ENCODE data around the gene CDH5.
A peak's percentile ranks its signal among the peaks of the same experiment; 100 is the strongest.
"Not testable (repeated sequence)": the region's sequence is repeated elsewhere in the genome, so short reads cannot be mapped to it uniquely, and the experiment has no call there.

The CDH5 gene, protein sequence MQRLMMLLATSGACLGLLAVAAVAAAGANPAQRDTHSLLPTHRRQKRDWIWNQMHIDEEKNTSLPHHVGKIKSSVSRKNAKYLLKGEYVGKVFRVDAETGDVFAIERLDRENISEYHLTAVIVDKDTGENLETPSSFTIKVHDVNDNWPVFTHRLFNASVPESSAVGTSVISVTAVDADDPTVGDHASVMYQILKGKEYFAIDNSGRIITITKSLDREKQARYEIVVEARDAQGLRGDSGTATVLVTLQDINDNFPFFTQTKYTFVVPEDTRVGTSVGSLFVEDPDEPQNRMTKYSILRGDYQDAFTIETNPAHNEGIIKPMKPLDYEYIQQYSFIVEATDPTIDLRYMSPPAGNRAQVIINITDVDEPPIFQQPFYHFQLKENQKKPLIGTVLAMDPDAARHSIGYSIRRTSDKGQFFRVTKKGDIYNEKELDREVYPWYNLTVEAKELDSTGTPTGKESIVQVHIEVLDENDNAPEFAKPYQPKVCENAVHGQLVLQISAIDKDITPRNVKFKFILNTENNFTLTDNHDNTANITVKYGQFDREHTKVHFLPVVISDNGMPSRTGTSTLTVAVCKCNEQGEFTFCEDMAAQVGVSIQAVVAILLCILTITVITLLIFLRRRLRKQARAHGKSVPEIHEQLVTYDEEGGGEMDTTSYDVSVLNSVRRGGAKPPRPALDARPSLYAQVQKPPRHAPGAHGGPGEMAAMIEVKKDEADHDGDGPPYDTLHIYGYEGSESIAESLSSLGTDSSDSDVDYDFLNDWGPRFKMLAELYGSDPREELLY

DNA sequence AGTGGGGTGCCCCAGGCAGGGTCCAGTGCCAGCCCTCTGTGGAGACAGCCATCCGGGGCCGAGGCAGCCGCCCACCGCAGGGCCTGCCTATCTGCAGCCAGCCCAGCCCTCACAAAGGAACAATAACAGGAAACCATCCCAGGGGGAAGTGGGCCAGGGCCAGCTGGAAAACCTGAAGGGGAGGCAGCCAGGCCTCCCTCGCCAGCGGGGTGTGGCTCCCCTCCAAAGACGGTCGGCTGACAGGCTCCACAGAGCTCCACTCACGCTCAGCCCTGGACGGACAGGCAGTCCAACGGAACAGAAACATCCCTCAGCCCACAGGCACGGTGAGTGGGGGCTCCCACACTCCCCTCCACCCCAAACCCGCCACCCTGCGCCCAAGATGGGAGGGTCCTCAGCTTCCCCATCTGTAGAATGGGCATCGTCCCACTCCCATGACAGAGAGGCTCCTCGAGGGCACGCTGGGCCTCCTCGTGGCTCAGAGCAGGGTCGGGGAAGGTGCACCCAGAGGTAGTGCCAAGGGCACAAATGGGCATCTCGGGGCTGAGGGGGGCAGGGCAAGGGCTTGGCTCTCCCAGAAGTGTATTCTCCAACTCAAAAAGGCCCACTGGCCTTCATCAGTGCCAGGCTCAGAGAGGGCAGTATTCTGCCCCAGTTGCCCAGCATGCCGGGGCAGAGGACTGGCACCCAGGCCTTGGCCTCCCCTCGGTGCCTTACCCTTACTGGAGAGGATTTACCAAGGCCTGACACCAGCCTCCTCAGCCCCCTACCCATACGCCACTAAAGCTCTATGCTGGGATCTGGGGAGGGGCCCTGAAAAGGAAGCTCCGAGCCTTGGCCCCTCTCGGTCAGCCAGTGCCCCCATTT is at the start of gene CDH5:
TSS of gene CDH5 (plus strand) at position 259 of the 867 bp plus-strand sequence. CDS start 12,647 bp downstream, outside the sequence.
- H3K4me3 ChIP-seq = no peak within 1 kb of the TSS
- TF ChIP-seq Cebpa-rat (IDR thresholded peaks at IDR 0.05) = no peak
- H3K27ac ChIP-seq = peak within 1 kb of the TSS in 4 of 11 experiments; percentile 15 to 65 (median 57); a peak in 7 of 22 replicates
- no peaks in the 10 kb centered on the region for H3K36me3 ChIP-seq
- peak within 1 kb of the TSS in 2 of 11 experiments; percentile 3 to 33; a peak in 1 of 22 replicates for H3K9ac ChIP-seq
- H3K4me1 ChIP-seq = peaks cover 51 to 94% (median 71%) of the 10 kb centered on the region in 10 experiments
- H3K9me3 ChIP-seq (replicated peaks in 1 of 11) = no peaks in the 10 kb centered on the region
- peak within 1 kb of the TSS in 7 of 11 experiments; percentile 11 to 96 (median 84); a peak in 12 of 22 replicates for H3K4me2 ChIP-seq
- H4K20me1 ChIP-seq = no peaks in the 10 kb centered on the region
- H3K27me3 ChIP-seq = no peaks in the 10 kb centered on the region

DNA sequence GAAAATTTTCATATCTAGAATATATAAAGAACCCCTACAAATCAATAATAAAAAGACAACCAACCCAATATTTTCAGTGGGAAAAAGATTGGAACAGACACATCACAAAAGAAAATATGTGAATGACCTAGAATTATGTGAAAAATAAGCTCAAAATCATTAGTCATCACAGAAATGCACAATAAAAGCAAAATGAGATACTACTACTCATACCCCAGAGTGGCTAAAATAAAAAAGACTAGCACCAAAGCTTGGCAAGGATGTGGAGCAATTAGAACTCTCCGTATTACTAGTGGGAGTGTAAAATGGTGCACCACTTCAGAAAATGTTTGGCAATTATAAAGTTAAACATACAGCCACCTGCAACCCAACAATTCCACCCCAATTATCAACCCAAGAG is 48.0 kb upstream of the CDH5 start:
- Histone ChIP-seq H3K4me1 (peaks cover 4 to 32% (median 25%) of the 10 kb centered on the region in 10 experiments), H3K9me3 (replicated peaks in 1 of 11) (no peaks in the 10 kb centered on the region), H3K27ac (no peak overlapping the region), H3K27me3 (no peaks in the 10 kb centered on the region), H3K36me3 (no peaks in the 10 kb centered on the region), H4K20me1 (no peaks in the 10 kb centered on the region), H3K4me3 (no peak overlapping the region), H3K4me2 (no peak overlapping the region), H3K9ac (no peak overlapping the region)
- no peak for TF ChIP-seq Cebpa-rat (IDR thresholded peaks at IDR 0.05)

DNA sequence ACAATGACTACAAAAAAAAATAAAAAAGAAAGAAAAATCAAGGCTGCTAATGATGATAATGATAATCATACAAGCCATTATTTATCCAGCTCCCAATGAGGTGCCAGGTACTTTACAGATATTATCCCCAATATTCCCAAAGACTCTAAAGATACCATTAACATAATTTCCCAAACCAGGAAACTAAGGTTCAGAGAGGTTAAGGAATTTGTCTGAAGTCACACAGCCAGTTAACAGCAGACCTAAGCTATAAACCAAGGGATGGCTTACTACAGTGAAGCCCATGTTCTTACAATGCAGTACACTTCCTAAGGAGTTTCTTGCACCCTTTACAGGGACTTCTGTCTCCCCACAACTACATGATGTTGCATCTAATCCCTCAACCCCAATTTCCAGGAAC is 45.7 kb upstream of the CDH5 start:
- Histone ChIP-seq H4K20me1 (no peaks in the 10 kb centered on the region), H3K4me3 (no peak overlapping the region), H3K27ac (no peak overlapping the region), H3K9me3 (replicated peaks in 1 of 11) (no peaks in the 10 kb centered on the region), H3K27me3 (no peaks in the 10 kb centered on the region), H3K4me1 (peaks cover 0 to 11% (median 8%) of the 10 kb centered on the region in 10 experiments; a peak in 13 of 20 replicates), H3K36me3 (no peaks in the 10 kb centered on the region), H3K9ac (no peak overlapping the region), H3K4me2 (no peak overlapping the region)
- TF ChIP-seq Cebpa-rat (IDR thresholded peaks at IDR 0.05) = no peak

DNA sequence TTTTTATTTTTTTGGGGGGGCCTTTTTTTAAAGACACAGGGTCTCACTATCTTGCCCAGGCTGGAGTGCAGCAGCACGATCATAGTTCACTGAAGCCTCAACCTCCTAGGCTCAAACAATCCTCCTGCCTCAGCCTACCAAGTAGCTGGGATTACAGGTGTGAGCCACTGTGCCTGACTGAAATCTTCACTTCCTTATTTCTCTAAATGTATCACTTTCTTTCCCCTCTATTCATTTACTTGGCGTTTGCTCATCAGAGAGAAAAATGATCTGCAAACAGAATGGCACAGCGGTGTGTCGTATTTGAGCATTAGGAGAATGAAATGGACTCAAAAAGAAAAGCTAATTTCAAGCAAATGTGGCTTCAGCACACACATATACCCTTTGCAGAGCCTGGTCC is 44.3 kb upstream of the CDH5 start:
- H3K4me1 ChIP-seq = peaks cover 0 to 6% (median 4%) of the 10 kb centered on the region in 10 experiments; a peak in 5 of 20 replicates
- no peaks in the 10 kb centered on the region for H3K9me3 ChIP-seq (replicated peaks in 1 of 11)
- no peak overlapping the region for H3K4me3 ChIP-seq
- no peak overlapping the region for H3K9ac ChIP-seq
- no peaks in the 10 kb centered on the region for H4K20me1 ChIP-seq
- no peak overlapping the region for H3K27ac ChIP-seq
- no peak overlapping the region for H3K4me2 ChIP-seq
- TF ChIP-seq Cebpa-rat (IDR thresholded peaks at IDR 0.05) = no peak
- H3K27me3 ChIP-seq = no peaks in the 10 kb centered on the region
- H3K36me3 ChIP-seq = no peaks in the 10 kb centered on the region

DNA sequence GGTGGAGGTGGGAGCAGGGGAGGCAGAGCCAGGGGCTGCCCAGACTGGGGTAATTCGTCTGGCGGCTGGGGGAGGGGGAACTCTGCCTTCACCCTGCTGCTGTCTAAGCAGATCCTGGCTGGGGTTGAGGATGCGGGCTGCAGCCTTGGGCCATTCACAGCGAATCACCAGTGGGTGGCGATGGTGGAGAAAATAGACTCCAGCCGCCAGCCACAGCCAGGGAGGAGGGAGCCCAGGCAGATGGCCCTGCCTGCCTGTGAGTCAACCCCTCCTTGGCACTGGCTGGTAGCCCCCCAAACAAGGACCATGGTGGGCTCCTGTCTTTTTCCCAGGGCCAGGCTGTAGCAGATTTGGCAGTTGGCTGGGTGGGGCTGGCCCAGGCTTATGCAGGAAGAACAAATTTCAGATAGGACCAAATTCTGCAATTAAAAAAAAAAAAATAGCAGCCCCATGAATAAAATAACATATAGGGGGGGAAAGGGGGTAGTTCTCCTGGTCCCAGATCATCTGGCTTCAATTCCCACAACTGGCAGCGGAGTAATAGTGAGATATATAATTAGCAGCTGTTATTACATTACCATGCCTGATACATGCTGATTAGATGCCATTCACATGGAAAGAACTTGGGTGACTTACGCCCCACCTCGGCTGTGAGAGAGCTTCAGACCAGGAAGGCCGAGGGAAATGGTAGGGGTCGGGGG is 41.5 kb upstream of the CDH5 start:
- no peak overlapping the region for H3K27ac ChIP-seq
- no peaks in the 10 kb centered on the region for H3K27me3 ChIP-seq
- H3K9ac ChIP-seq = no peak overlapping the region
- no peaks in the 10 kb centered on the region for H3K36me3 ChIP-seq
- H3K4me2 ChIP-seq = no peak overlapping the region
- no peaks in the 10 kb centered on the region for H3K9me3 ChIP-seq (replicated peaks in 1 of 11)
- peaks cover 0 to 6% (median 4%) of the 10 kb centered on the region in 10 experiments; a peak in 5 of 20 replicates for H3K4me1 ChIP-seq
- H3K4me3 ChIP-seq = no peak overlapping the region
- no peaks in the 10 kb centered on the region for H4K20me1 ChIP-seq
- no peak for TF ChIP-seq Cebpa-rat (IDR thresholded peaks at IDR 0.05)

DNA sequence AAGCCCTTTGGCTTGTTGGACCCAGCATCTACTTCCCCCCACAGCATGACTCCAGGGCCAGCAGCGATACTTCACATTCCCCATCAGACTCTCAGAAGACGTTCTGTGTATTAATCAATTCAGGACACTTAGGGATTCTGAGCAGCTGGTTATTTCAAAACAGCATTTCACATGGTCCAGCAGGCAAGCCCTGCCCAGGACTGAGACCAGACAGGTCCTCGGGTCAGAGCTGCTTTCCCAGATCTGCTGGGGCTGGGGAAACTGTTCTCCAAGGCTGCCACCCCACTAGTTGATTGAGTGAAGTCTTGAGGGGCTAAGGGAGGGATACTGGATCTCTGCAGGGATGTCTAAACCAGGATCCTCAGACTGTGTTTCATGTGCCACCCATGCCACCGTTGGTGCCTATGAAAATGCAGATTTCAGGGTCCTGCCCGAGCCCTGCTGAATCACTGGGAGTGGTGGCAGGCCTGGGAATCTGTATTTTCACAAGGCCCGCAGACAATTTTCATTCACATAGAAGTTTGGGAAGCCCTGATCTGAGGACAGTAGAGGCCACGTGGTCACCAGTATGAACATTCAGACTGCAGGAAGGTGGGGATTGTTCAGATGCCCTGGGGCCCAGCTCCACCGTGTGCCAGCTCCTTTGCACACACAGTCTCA is 40.6 kb upstream of the CDH5 start:
- no peak for TF ChIP-seq Cebpa-rat (IDR thresholded peaks at IDR 0.05)
- Histone ChIP-seq H3K36me3 (no peaks in the 10 kb centered on the region), H3K9ac (no peak overlapping the region), H3K4me1 (peaks cover 0 to 6% (median 4%) of the 10 kb centered on the region in 10 experiments; a peak in 5 of 20 replicates), H3K9me3 (replicated peaks in 1 of 11) (peaks cover 0 to 3% (median 0%) of the 10 kb centered on the region in 11 experiments; a peak in 7 of 22 replicates), H3K4me3 (no peak overlapping the region), H4K20me1 (no peaks in the 10 kb centered on the region), H3K27ac (no peak overlapping the region), H3K27me3 (no peaks in the 10 kb centered on the region), H3K4me2 (no peak overlapping the region)

DNA sequence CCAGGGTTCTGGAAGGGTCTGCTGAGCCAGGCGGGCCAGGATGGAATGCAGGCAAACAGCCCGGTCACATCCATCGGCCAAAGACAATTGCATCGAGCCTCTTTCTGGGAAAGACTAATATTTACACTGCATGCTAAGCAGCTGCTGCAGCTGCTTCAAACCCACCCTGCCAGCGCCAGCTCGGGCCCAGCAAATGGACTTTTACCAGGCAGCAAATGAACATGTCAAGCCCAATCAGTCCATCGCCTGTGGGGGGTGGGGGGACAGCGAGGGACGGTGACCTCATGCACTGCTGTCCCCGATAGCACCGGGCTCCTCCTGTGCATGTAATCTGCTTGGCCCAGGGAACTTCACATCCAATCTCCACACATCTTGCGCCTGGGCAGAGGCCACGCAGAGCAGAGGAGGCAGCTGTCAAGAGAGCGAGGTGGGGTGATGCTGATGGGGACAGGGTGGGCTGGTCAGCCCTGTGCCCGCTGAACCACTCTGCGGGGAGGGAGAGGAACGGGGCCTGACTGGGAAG is 39.4 kb upstream of the CDH5 start:
- Histone ChIP-seq H3K36me3 (no peaks in the 10 kb centered on the region), H4K20me1 (no peaks in the 10 kb centered on the region), H3K4me1 (peaks cover 0 to 6% (median 4%) of the 10 kb centered on the region in 10 experiments; a peak in 5 of 20 replicates), H3K27me3 (no peaks in the 10 kb centered on the region), H3K4me3 (no peak overlapping the region), H3K4me2 (no peak overlapping the region), H3K27ac (no peak overlapping the region), H3K9ac (no peak overlapping the region), H3K9me3 (replicated peaks in 1 of 11) (peaks cover 8 to 15% (median 12%) of the 10 kb centered on the region in 11 experiments; a peak in 18 of 22 replicates)
- no peak for TF ChIP-seq Cebpa-rat (IDR thresholded peaks at IDR 0.05)

DNA sequence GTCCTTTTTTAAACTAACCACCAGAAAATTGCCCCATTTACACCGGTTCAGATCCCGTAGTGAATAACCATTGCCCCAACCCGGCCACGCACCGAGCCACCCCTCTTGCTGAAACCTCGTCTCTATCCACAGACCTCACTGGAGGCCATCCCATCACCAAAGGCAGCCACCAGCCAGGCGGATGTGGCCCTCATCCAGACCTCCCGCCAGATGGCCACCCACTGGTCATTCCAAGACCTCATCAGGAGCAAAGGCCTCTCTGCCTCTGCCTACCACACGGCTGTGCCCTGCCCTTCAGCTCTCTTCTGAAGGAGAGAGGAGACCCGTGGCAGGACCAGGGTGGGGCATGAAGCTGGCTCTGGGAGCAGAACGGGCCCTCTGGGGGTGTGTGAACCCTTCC is 38.2 kb upstream of the CDH5 start:
- H4K20me1 ChIP-seq = no peaks in the 10 kb centered on the region
- H3K36me3 ChIP-seq = no peaks in the 10 kb centered on the region
- peaks cover 8 to 17% (median 12%) of the 10 kb centered on the region in 11 experiments; a peak in 18 of 22 replicates for H3K9me3 ChIP-seq (replicated peaks in 1 of 11)
- no peaks in the 10 kb centered on the region for H3K27me3 ChIP-seq
- H3K9ac ChIP-seq = no peak overlapping the region
- no peak overlapping the region for H3K4me3 ChIP-seq
- no peaks in the 10 kb centered on the region; a peak in 2 of 20 replicates for H3K4me1 ChIP-seq
- TF ChIP-seq Cebpa-rat (IDR thresholded peaks at IDR 0.05) = no peak
- H3K27ac ChIP-seq = no peak overlapping the region
- no peak overlapping the region for H3K4me2 ChIP-seq

DNA sequence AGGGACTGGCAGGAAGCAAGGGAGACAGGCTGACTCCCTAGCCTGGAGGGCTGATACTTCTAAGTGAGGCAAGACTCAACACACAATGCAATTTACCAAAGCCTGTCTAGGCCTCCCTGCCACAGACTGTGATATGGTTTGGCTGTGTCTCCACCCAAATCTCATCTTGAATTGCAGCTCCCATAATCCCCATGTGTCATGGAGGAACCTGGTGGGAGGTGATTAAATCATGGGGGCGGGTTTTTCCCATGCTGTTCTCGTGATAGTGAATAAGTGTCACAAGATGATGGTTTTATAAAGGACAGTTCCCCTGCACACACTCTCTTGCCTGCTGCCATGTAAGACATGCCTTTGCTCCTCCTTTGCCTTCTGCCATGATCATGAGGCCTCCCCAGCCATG is 35.0 kb upstream of the CDH5 start:
- H3K27ac ChIP-seq, H3K4me2 ChIP-seq, H3K27me3 ChIP-seq, H3K4me1 ChIP-seq, H3K4me3 ChIP-seq, H3K9ac ChIP-seq, H4K20me1 ChIP-seq, H3K36me3 ChIP-seq: not testable (repeated sequence)
- peaks cover 8 to 18% (median 12%) of the 10 kb centered on the region in 11 experiments; a peak in 18 of 22 replicates for H3K9me3 ChIP-seq (replicated peaks in 1 of 11)

All from BLaER1 treated with 17β-estradiol and CSF1 and Interleukin-3, amounts not matched to agents 10 nM and 100 nM (cell line).